HepG2 (cell line): ENCODE data around the gene KCNIP4. TPM values are rescaled to one million over a fixed set of nuclear protein-coding genes. Genes with fewer than 3 reads are reported as not detected.
"Not testable (repeated sequence)": the region's sequence is repeated elsewhere in the genome, so short reads cannot be mapped to it uniquely, and the experiment has no call there.

Experiments
- ATAC-seq: fragments of 200-7000 bp; cut with Tn5 transposase; 3 replicates; pipeline ENCODE4 v1.9.1; 2020; ENCODE audit warnings: mild to moderate bottlenecking, moderate library complexity
- BruUV-seq: library from RNA; stranded (reverse); fragments of 400-500 nt; replicated peaks from 2 replicates; lab custom pipeline; 2021; lab: Mats Ljungman, UMichigan
- CTCF ChIA-PET: fragments of 300-600 bp; formaldehyde crosslinking; extraction: SDS; loops from one replicate; lab custom pipeline; 2021; ENCODE audit warnings: low total read pairs, inconsistent platforms, low intra/inter-chr PET ratio; lab: Yijun Ruan, JAX
- POLR2A ChIA-PET: fragments of 350-600 bp; sonication (Branson Sonifier 250); formaldehyde crosslinking; loops from one replicate; lab custom pipeline; 2020; ENCODE audit warnings: antibody characterized with exemption, inconsistent platforms; lab: Yijun Ruan, JAX
- DNase-seq: peaks from one replicate; pipeline ENCODE4 v3.0.0-alpha.2; 2015; ENCODE audit warnings: low spot score
- FAIRE-seq: peaks from 3 replicates; lab custom pipeline; 2011; peaks lifted over from hg19 to GRCh38; lab: Jason Lieb, UNC
- H2AFZ ChIP-seq: one replicate; pipeline ENCODE4 v1.6.1; 2011; ENCODE audit warnings: low read length, inconsistent platforms
- H3K27ac ChIP-seq: fragments of 300-600 bp; 3 replicates; pipeline ENCODE4 v1.8.0; 2011; ENCODE audit warnings: mixed run types, mild to moderate bottlenecking, mixed read lengths, low read length, inconsistent platforms; ENCODE audit not compliant: insufficient read depth; ENCODE audit errors: extremely low read length
- H3K27me3 ChIP-seq, 2 experiments: fragments of 200-600 bp in 1 of 2; 2 replicates in 1 of 2; 3 replicates in 1 of 2; pipeline versions ENCODE4 v1.6.0 to v1.8.0; 2011; ENCODE audit warnings: low read length in 2 of 2, mild to moderate bottlenecking in 2 of 2, moderate library complexity in 2 of 2, inconsistent platforms in 1 of 2; ENCODE audit not compliant: insufficient read depth in 2 of 2, control insufficient read depth in 1 of 2
- H3K36me3 ChIP-seq, 2 experiments: fragments of 200-600 bp in 1 of 2; replicated peaks in 1 of 2; 2 replicates in 1 of 2; 3 replicates in 1 of 2; pipeline versions ENCODE4 v1.5.1 to v1.8.0; 2011; ENCODE audit warnings: low read length in 2 of 2, inconsistent platforms in 1 of 2; ENCODE audit not compliant: insufficient read depth in 2 of 2, control insufficient read depth in 1 of 2
- H3K4me1 ChIP-seq: 2 replicates; pipeline ENCODE4 v1.5.1; 2012; ENCODE audit warnings: low read length, inconsistent platforms; ENCODE audit not compliant: insufficient read depth
- H3K4me2 ChIP-seq: 2 replicates; pipeline ENCODE4 v1.6.0; 2011; ENCODE audit warnings: low read depth, low read length, inconsistent platforms
- H3K4me3 ChIP-seq, 3 experiments: fragments of 200-600 bp in 1 of 3; sonication (generic), shearing (Covaris generic) in 1 of 3; replicated peaks in 1 of 3; 2 replicates each; pipeline ENCODE4 v1.5.1; 2011 to 2016; ENCODE audit warnings: low read length in 3 of 3, inconsistent platforms in 2 of 3, low read depth in 2 of 3, mild to moderate bottlenecking in 2 of 3, control low read depth in 1 of 3, mixed read lengths in 1 of 3; ENCODE audit not compliant: insufficient read depth in 1 of 3
- H3K79me2 ChIP-seq: one replicate; pipeline ENCODE4 v1.6.1; 2011; ENCODE audit warnings: low read length, inconsistent platforms; ENCODE audit not compliant: insufficient read depth
- H3K9ac ChIP-seq: 2 replicates; pipeline ENCODE4 v1.6.0; 2011; ENCODE audit warnings: mild to moderate bottlenecking, low read depth, low read length, inconsistent platforms; ENCODE audit not compliant: insufficient read depth
- H3K9me3 ChIP-seq: 2 replicates; pipeline ENCODE4 v1.5.1; 2012; ENCODE audit warnings: mild to moderate bottlenecking, low read length
- H4K20me1 ChIP-seq: 2 replicates; pipeline ENCODE4 v1.6.0; 2011; ENCODE audit warnings: inconsistent platforms, mild to moderate bottlenecking, low read length, moderate library complexity; ENCODE audit not compliant: insufficient read depth
- HMGA1 ChIP-seq: sonication (generic); formaldehyde crosslinking; conservative IDR thresholded peaks from 2 replicates; pipeline ENCODE4 v1.4.0; 2020; ENCODE audit warnings: missing genetic modification reagents
- HNRNPH1 ChIP-seq: fragments of 200-400 bp; formaldehyde crosslinking; optimal IDR thresholded peaks from 2 replicates; pipeline ENCODE3; 2017; ENCODE audit warnings: mild to moderate bottlenecking, low read depth, low read length
- NFATC3 ChIP-seq: sonication (generic); formaldehyde crosslinking; IDR thresholded peaks from 2 replicates; pipeline ENCODE4 v1.5.1; 2020; ENCODE audit warnings: mild to moderate bottlenecking, missing genetic modification reagents
- NR2F1 ChIP-seq, 2 experiments: fragments of 450-650 bp in 1 of 2; formaldehyde crosslinking in 1 of 2; IDR thresholded peaks; 2 replicates each; pipeline versions ENCODE4 v1.5.0 to v1.6.1; 2016 to 2020; ENCODE audit warnings: mild to moderate bottlenecking in 1 of 2, missing compliant biosample characterization in 1 of 2, missing genetic modification reagents in 1 of 2, moderate library complexity in 1 of 2
- RFX3 ChIP-seq: IDR thresholded peaks from 2 replicates; pipeline ENCODE4 v1.6.1; 2016; ENCODE audit warnings: missing biosample characterization, missing genetic modification reagents
- WGBS: methylation state at CpG from one replicate; pipeline ENCODE4 v1.1.6; 2017; ENCODE audit warnings: low lambda C conversion rate; 5-methylcytosine and 5-hydroxymethylcytosine counted together
- in situ Hi-C: cut with HindIII; loops from 2 replicates; pipeline ENCODE4 v1.10.0; 2017; ENCODE audit warnings: low pct_unique_long_range_greater_than_20kb; ENCODE audit not compliant: extremely low pct_ligation_motif_present
- intact Hi-C: fragments of 100-400 bp; cut with micrococcal nuclease; formaldehyde crosslinking; loops from one replicate; pipeline ENCODE4 v1.10.0; 2022; ENCODE audit not compliant: unreplicated experiment
- polyA plus RNA-seq, 8 experiments: library from polyadenylated mRNA; depleted of rRNA in 3 of 8; stranded (reverse) in 7 of 8; unstranded in 1 of 8; fragments of >200 nt; fragmentation: Illumina TruSeq in 4 of 8; extraction: Trizol in 4 of 8; gene quantifications; 2 replicates each; pipeline versions ENCODE4 v1.2.1 to v1.2.3, GENCODE V29; 2011 to 2016; ENCODE audit warnings: low read depth in 4 of 8, missing spikeins in 1 of 8, mixed read lengths in 1 of 8; ENCODE audit not compliant: insufficient read depth in 1 of 8
- total RNA-seq, 5 experiments: library from RNA; depleted of rRNA; stranded (reverse); fragments of >200 nt; fragmentation: Illumina TruSeq; extraction: Trizol; gene quantifications; 2 replicates each; pipeline ENCODE4 v1.2.3, GENCODE V29; 2016; ENCODE audit warnings: low read depth in 1 of 5

Gene KCNIP4
- total and polyA plus RNA-seq, 2 of the 13 experiments (the other 11 are each of a cell fraction or from before 2014, with no cell fraction given), result 0.09 TPM; not detected in 1

DNA sequence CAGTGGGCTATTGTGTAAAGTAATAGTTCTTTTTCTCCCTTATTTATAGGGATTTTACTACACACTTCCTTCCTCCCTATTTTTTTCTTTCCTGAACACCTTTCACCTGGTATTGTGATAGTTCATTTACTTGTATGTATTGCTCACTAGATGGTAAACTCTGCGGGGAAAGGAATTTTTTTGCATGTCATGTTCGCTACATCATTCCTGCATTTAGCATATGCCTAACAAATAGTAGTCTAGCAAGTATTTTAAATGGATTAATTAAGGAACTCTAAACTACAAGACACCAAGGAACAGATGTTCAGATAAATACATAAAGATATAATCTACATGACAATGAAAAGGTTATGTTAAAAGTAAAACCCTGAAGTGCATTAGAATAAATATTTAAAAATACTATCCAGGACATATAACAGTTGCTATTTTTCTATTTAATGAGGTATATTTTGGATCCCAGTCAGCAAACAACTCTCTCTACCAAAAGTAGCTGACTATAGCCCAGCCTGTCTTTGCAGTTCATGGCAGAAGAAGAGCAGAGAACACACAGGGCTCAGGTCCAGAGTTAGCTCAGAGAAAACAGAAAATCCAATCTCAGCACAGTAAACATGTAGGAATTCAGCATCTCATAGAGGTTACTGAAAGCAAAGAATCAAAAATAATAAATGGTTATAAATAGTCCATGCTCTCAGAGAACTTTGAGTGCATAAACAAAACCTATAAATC lies 1160.5 kb downstream of the KCNIP4 start (continued):
- TF ChIP-seq NR2F1 (CRISPR knock-in tag; IDR thresholded peaks at IDR 0.05) (no peak), HMGA1 (CRISPR knock-in tag) (no peak), HNRNPH1 (no peak)
- TF ChIP-seq, all 625 proteins: peak for 0

DNA sequence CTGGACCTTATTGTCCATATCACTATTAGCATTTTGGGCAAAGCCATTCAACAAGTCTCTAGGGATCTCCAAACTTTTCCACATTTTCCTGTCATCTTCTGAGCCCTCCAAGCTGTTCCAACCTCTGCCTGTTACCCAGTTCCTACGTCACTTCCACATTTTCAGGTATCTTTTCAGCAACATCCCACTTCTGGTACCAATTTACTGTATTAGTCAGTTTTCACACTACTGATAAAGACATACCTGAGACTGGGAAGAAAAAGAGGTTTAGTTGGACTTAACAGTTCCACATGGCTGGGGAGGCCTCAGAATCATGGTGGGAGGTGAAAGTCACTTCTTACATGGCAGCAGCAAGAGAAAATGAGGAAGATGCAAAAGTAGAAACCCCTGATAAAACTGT lies 1165.4 kb downstream of the KCNIP4 start:
- H4K20me1 ChIP-seq, H3K4me3 ChIP-seq, H3K36me3 ChIP-seq, DNase-seq, H2AFZ ChIP-seq, H3K27ac ChIP-seq, H3K79me2 ChIP-seq, H3K4me1 ChIP-seq, BruUV-seq, FAIRE-seq, in situ Hi-C loops, H3K27me3 ChIP-seq, H3K9ac ChIP-seq, intact Hi-C loops, ATAC-seq, CTCF ChIA-PET, POLR2A ChIA-PET, H3K4me2 ChIP-seq: not testable (repeated sequence)
- peaks cover 46% of the 10 kb centered on the region for H3K9me3 ChIP-seq
- WGBS, result 32% methylated on average over 1 of the region's 1 CpG

DNA sequence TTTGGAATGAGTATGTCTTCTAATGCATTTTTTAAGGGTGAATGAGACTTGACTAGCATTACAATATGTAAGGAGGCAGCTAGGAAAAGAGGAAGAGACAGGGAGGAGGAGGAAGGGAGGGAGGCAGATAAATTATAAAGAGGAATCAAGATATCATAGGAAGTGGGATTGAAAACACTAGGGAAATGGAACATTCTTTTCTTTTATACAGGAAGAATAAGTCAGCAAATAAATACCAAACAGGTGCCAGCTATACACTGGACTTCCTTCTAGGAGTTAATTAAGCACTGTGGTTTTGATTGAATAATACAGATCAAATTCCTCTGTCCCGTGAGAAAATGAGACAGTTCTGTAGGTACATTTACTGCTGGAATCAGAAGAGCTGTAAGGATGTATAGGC lies 1169.7 kb downstream of the KCNIP4 start:
- Histone ChIP-seq H3K4me1 (no peaks in the 10 kb centered on the region), H3K4me3 (no peak overlapping the region), H3K79me2 (no peaks in the 10 kb centered on the region), H3K27ac (no peak overlapping the region), H3K4me2 (no peak overlapping the region), H2AFZ (no peak overlapping the region), H3K9me3 (peaks cover 39% of the 10 kb centered on the region), H3K36me3 (no peaks in the 10 kb centered on the region), H3K27me3 (no peaks in the 10 kb centered on the region), H3K9ac (no peak overlapping the region), H4K20me1 (no peaks in the 10 kb centered on the region)
- in situ Hi-C loops, result loop anchor here (10.0 kb wide), 1 partner anchor 356 kb away; no protein-coding TSS in a partner anchor
- FAIRE-seq, result no peak
- no peak for ATAC-seq
- BruUV-seq, result no TSS peak
- POLR2A ChIA-PET, result no interaction called here
- no peak for DNase-seq
- CTCF ChIA-PET, result no interaction called here
- 0% methylated on average over 1 of the region's 1 CpG for WGBS
- TF ChIP-seq NFATC3 (no peak), RFX3 (CRISPR knock-in tag) (no peak)
- intact Hi-C loops, result no loop called here
